Stimulated activated CD8-positive, alpha-beta memory T cell treated with anti-CD3 and anti-CD28 coated beads, Interleukin-4, amount 100 ng/mL, for 1 hour (primary cell): Measurements from ENCODE around the gene EXOC3.
"Not testable (repeated sequence)": the region's sequence is repeated elsewhere in the genome, so short reads cannot be mapped to it uniquely, and the experiment has no call there.

Experiments used
- DNase-seq, 2 donors: peaks; one replicate each; pipeline ENCODE4 v3.0.0-alpha.2; 2020; ENCODE audit warnings: low read depth in 2 of 2, low spot score in 1 of 2

Gene EXOC3

GRCh38 chr5:485113-485945, 42.4 kb downstream of the EXOC3 start:
- no peak for DNase-seq

- no peak for DNase-seq
These were observed 43.0 kb downstream of the EXOC3 start for GRCh38 chr5:485946-486491.

- DNase-seq: not testable (repeated sequence)
These were observed 43.6 kb downstream of the EXOC3 start for GRCh38 chr5:486597-486996.

GRCh38 chr5:488241-488640, 45.3 kb downstream of the EXOC3 start:
- no peak for DNase-seq

- DNase-seq: no peak
These were observed 46.0 kb downstream of the EXOC3 start for GRCh38 chr5:488744-489688.

GRCh38 chr5:489689-490080, 46.7 kb downstream of the EXOC3 start:
- no peak for DNase-seq

GRCh38 chr5:490116-491106, 47.4 kb downstream of the EXOC3 start:
- DNase-seq: no peak

GRCh38 chr5:491119-491855, 48.3 kb downstream of the EXOC3 start:
- DNase-seq: no peak

GRCh38 chr5:491856-492155, 48.8 kb downstream of the EXOC3 start:
- DNase-seq: no peak

- no peak for DNase-seq
These were observed 49.4 kb downstream of the EXOC3 start for GRCh38 chr5:492314-492893.

- no peak for DNase-seq
These were observed 50.2 kb downstream of the EXOC3 start for GRCh38 chr5:493119-493701.

GRCh38 chr5:493758-494157, 50.8 kb downstream of the EXOC3 start:
- DNase-seq: no peak

GRCh38 chr5:494667-495255, 51.8 kb downstream of the EXOC3 start:
- no peak for DNase-seq

- DNase-seq: no peak
These were observed 53.1 kb downstream of the EXOC3 start for GRCh38 chr5:496028-496427.

- no peak for DNase-seq
These were observed 54.2 kb downstream of the EXOC3 start for GRCh38 chr5:497090-497700.

GRCh38 chr5:497871-498509, 55.0 kb downstream of the EXOC3 start:
- DNase-seq: no peak

GRCh38 chr5:499233-500209, 56.5 kb downstream of the EXOC3 start:
- no peak for DNase-seq
